DMS153 treated with DMSO at 0.1 percent for 48 hours (cell line): ENCODE results near the gene ANAPC16.
"Not testable (repeated sequence)": the region's sequence is repeated elsewhere in the genome, so short reads cannot be mapped to it uniquely, and the experiment has no call there.

Experiments
- DNase-seq: peaks from one replicate; lab custom pipeline; 2025; ENCODE audit not compliant: unreplicated experiment; lab: John Stamatoyannopoulos, UW

The ANAPC16 gene

GRCh38 chr10:72215611-72216549 lies at the start of gene ANAPC16, which contains the start of gene ASCC1:
TSS of gene ANAPC16 (plus strand) at chr10:72216012. CDS start at chr10:72223915, 7,903 bp downstream.
TSS of gene ASCC1 (minus strand) at chr10:72216276. CDS start at chr10:72213298, 2,978 bp downstream.
- DNase-seq, result peak; percentile 87

- no peak for DNase-seq
Observed at GRCh38 chr10:72167118-72167517, 48.7 kb upstream of the ANAPC16 start.

GRCh38 chr10:72170263-72170662 lies 45.5 kb upstream of the ANAPC16 start:
- DNase-seq, result no peak

GRCh38 chr10:72170733-72171132 lies 45.1 kb upstream of the ANAPC16 start:
- no peak for DNase-seq

GRCh38 chr10:72171175-72171630 lies 44.6 kb upstream of the ANAPC16 start:
- no peak for DNase-seq

- DNase-seq, result no peak
Observed at GRCh38 chr10:72173262-72173618, 42.6 kb upstream of the ANAPC16 start.

GRCh38 chr10:72173619-72174296 lies 42.1 kb upstream of the ANAPC16 start:
- no peak for DNase-seq

- no peak for DNase-seq
Observed at GRCh38 chr10:72174297-72174662, 41.5 kb upstream of the ANAPC16 start.

GRCh38 chr10:72175149-72175548 lies 40.7 kb upstream of the ANAPC16 start:
- no peak for DNase-seq

- no peak for DNase-seq
Observed at GRCh38 chr10:72176701-72177100, 39.1 kb upstream of the ANAPC16 start.

GRCh38 chr10:72177454-72177853 lies 38.4 kb upstream of the ANAPC16 start:
- DNase-seq, result no peak

GRCh38 chr10:72184156-72184555 lies 31.7 kb upstream of the ANAPC16 start:
- DNase-seq, result no peak

- no peak for DNase-seq
Observed at GRCh38 chr10:72186258-72186981, 29.4 kb upstream of the ANAPC16 start.

GRCh38 chr10:72186982-72187330 lies 28.9 kb upstream of the ANAPC16 start:
- DNase-seq, result no peak

- DNase-seq, result no peak
Observed at GRCh38 chr10:72194949-72195348, 20.9 kb upstream of the ANAPC16 start.

- DNase-seq, result no peak
Observed at GRCh38 chr10:72200883-72201282, 14.9 kb upstream of the ANAPC16 start.

- no peak for DNase-seq
Observed at GRCh38 chr10:72201293-72201692, 14.5 kb upstream of the ANAPC16 start.

GRCh38 chr10:72204296-72204695 lies 11.5 kb upstream of the ANAPC16 start:
- DNase-seq, result no peak

GRCh38 chr10:72204724-72205123 lies 11.1 kb upstream of the ANAPC16 start:
- DNase-seq, result no peak

GRCh38 chr10:72206511-72207229 lies 9.1 kb upstream of the ANAPC16 start:
- DNase-seq, result no peak

GRCh38 chr10:72208526-72208925 lies 7.3 kb upstream of the ANAPC16 start:
- not testable (repeated sequence) for DNase-seq
